GM19395 (cell line): ENCODE measurements around the gene SIDT1.
"Not testable (repeated sequence)": the region's sequence is repeated elsewhere in the genome, so short reads cannot be mapped to it uniquely, and the experiment has no call there.

Experiments
- ATAC-seq: cut with Tn5 transposase; IDR thresholded peaks from one replicate; pipeline ENCODE4 v1.9.1; 2021; ENCODE audit warnings: mild to moderate bottlenecking, moderate library complexity; ENCODE audit not compliant: unreplicated experiment

SIDT1 gene

DNA sequence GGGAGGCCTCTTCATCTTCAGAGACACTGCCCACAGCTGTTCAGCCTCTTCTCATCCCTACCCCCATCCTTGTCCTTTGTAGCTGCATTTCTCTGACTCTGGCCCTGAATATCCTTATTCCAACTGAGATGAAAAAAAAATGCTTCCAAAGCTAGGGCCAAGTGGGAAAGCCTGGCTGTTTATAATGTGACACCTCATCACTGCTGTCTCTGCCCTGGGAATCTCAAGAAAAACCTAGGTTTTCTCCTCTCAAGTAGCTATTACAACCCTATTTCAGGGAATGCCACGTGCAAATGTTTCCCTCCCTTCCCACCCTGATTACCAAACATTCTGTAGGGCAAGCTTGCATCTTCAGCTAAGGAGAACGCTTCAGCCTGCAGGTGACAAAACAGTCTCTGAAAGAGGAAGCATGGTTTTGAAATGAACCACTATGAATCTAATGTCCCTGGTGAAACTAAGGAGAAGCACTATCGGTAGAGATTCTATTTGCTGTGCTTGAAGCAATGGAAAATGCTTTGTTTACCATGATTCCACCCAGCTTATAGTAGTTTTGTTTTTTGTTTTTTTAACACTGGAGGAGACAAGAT lies 98.7 kb downstream of the SIDT1 start:
- no peak for ATAC-seq

DNA sequence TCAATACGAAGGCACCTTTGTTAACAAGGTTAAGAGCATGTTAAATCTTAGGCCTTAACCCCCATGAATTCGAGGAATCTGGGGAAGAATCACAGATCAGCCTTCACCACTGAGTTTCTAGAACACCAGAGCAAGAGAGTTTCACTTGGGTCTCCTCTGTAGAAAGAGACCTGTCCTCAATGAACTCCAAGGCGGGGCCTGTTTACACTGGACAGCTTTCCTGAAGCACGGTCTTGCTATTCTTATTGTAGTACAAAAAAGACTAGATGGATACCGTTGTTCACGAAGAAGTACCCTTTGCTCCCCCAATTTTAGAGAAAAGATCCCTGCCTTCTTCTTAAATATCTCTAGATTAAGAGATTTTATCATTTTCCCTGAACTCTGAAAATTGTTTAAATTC lies 99.2 kb downstream of the SIDT1 start:
- ATAC-seq, result no peak

DNA sequence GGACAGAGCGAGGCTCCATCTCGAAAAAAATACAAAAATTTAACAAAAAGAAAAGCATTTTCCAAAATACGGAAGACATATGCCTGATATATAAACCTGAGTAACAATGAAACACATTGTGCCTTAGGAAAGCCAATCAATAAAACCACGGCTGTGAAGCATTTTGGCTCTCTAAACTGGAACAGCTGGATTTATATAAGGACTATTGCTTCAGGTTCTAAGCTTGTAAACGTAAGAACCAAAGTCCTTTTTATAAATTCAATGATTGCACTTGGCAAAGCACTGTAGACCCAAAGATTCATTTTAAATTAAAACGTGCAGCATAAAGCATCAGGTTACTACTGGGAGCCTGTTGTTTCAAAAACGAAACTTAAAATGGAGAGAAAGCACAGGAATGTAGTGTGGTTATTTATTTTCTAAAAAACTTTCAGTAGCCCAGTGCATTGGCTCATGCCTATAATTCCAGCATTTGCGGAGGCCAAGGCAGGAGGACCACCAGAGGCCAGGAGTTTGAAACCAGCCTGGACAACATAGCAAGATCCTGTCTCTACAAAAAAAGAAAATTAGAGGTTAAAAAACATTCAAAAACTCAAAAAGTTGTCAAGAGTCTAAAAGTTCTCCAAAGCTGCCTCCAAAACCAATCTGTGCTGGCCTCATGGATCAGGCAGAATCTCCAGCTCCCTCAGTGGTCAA lies 102.6 kb downstream of the SIDT1 start:
- ATAC-seq, result no peak

DNA sequence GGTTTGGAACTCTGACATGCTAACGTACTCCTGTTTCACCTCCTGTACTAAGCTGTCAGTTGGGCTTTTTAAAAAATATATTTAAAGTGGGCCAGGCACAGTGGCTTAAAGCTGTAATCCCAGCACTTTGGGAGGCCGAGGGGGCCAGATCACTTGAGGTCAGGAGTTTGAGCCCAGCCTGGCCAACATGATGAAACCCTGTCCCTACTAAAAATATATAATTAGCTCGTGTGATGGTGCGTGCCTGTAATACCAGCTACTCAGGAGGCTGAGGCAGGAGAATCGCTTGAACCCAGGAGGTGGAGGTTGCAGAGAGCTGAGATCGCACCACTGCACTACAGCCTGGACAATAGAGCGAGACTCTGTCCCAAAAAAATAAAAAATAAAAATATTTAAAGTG lies 103.7 kb downstream of the SIDT1 start:
- not testable (repeated sequence) for ATAC-seq

DNA sequence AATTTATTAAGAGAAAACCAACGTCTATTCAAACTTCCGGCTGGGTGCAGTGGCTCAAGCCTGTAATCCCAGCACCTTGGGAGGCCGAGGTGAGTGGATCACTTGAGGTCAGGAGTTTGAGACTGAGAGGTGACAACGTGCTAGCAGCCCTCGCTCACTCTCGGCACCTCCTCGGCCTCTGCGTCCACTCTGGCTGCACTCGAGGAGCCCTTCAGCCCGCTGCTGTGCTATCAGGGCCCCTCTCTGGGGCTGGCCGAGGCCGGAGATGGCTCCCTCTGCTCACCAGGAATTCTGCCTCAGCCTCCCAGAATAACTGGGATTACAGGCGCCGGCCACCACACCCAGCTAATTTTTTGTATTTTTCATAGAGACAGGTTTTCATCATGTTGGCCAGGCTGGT lies 105.4 kb downstream of the SIDT1 start:
- ATAC-seq, result no peak

DNA sequence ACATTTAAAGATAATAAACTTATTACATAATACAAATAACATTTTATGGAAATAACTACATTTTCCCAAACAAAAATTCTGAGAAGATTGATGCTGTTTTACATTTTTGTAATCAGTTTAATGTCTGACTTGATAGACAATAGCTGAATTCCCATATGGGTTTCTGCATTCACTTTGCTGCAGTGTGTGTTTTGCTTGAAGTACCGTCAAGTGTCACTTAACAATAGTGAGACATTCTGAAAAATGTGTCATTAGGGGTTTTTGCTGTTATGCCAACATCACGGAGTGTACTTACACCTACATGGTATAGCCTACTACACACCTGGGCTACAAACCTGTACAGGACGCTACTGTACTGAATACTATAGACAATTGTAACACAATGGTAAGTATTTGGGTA lies 106.6 kb downstream of the SIDT1 start:
- no peak for ATAC-seq

DNA sequence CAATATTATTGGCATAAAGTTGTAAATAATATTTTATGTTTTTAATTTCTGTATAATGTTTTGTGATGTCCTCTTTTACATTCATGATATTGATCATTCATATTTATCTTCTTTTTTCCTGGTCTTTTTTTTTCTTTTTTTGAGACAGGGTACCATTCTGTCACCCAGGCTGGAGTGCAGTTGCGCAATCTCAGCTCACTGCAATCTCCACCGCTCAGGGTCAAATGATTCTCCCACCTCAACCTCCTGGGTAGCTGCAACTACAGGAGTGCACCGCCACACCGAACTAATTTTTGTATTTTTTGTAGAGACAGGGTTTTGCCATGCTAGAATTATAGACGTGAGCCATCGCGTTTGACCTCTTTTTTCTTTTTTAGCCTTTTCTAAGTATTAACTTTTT lies 111.2 kb downstream of the SIDT1 start:
- no peak for ATAC-seq

DNA sequence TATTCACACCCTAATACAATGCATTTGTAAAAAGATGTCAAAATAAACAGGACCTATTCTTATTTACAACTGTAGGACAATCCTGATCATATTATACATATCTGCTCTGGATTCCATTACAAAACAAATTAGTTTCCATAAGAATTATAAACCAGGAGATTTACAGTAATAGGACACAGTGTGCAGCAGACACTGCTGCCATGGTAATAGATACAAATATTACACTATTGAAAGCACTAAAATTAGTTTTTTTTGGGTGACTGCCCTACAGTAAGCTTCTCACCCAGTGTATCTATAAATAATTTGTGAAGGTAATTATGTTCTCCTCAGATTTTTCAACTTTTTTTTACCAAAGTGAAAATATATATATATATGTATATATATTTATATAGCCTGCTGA lies 116.2 kb downstream of the SIDT1 start:
- no peak for ATAC-seq

DNA sequence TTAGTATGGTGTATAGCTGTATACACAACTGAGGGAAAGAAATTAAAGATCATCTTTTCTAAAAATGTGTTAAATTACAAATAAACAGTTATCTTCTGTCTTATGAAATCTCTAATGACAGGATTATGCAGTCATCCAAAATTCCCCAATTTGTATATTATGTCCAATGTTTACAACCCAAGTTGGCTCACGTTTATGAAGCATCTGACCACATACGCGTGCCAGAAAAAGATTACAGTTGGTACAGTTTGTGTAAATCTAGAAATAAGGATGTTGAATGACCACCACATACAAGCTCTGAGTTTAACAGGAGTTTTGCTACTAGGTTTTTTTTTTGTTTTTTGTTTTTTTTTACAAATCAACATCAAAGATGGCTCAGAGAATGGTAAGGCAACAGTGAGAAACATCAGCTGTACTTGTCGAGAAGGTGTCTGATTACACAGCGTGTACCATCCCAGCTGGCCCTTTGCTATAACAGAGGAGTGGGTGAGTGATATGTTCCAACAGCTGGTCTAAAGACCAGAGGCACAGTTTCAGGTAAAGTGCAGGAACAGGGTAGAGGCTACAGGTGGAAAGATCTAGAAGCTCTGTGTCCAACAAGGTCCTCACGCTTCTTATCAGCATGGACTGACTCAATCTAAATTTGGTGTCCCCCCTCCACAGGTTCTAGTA lies 117.0 kb downstream of the SIDT1 start:
- no peak for ATAC-seq

DNA sequence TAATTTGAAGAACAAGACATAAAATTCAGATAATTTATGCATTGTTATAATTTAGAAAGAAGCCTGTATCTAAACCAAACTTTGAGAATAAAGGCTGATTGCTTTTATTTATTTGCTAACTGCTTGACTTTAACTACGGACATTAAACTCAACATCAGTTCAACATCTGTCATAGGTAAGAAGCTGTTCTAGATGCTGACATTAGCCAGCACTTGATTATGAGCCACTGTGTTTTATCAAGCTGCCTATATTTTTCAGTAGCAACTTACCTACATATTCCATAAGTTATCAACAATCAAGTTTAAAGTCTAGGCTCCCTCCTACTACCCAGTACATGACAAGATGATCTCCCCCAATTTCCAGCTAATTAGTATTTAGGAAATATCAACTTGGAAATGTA lies 122.0 kb downstream of the SIDT1 start:
- no peak for ATAC-seq

DNA sequence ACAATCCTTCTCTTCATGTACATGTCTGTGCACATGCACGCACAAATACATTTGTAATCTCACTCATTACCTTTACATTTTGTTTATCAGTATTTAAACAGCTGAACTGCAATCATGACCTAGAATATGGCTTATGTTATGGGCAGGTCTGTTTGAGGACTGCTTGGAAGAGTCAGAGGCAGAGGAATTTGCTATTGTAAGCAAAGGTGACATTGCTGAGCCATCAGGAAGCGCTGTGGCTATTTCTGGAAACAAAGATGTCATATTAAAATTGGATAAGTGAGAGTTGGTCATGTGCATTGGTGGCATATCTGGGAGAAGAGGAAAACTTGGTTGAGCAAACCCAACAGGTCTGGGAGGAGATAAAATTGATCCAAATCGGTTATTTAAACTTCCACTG lies 122.5 kb downstream of the SIDT1 start:
- no peak for ATAC-seq

DNA sequence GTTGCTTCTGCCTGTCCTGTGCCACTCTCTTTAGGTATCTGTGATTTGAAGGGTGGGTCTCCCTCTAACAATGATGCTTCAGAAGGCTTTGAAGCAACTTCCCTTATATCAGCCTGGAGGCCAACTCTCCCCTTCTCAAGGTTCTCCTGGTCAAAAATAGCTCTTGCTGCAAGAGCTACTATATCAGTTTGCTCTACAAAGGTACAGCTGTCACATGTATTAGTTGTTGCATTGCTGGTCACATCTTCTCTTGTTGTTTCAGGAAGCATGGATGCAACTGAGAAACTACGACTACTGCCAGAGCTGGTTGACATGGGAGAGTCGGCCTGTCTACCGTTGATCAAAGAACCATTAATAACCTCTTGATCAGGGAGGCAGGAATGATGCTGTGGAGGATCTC lies 125.8 kb downstream of the SIDT1 start:
- no peak for ATAC-seq

DNA sequence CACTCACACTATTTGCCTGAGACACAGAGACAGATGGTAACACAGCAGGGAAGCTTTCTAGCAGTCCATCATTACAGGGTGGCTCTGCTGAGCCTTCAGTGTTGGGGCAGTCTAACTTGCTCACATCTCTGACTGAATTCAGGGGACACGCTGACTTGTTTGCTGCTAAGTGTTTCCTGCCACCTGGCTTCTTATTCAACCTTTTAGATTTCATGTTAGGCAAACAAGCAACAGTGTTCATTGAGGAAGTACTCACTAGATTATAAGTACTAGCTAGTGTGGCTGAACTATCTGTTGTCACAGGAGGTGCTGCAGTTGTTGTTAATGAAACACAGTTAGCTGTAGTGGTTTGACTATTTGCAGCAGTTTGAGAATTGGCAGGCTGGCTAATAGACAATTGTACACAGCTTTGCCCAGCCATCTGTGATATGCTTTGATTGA lies 126.8 kb downstream of the SIDT1 start:
- ATAC-seq, result no peak

DNA sequence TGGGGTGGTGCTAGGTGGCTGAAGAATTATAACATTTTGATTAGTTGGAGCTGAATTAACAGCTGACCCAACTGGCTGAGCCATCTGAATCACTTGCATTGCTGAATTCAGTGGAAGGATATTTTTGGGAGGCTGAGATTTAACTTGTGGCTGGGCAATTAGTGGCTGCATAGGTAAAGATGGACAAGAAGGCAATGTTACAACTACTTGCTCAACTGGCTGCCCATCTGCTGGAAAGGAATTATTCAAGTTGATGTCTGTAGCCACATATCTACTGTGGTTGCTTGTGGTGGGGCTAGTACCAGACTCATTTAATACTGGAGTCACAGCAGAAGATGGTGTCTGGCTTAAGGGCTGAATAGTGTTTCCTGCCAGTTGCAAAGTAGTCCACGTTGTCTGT lies 127.6 kb downstream of the SIDT1 start:
- no peak for ATAC-seq

DNA sequence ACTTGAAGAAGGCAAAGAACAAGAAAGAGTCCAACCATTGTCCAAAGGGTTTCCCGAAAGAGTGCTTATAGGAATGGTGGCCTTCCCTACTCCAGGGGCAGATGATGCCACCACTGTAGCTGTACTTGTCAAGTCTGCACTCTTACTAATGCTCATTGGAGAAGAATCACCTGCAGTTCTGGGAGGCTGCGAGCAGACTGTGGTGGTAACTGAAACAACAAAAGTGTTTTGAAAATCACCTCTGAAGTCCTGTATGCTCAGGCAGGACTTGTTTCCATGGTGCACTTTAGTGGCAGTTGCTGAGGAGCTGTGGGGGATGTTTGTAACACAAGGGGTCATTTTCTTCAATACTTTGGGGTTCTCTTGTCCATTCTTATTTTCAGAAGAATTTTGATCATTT lies 128.1 kb downstream of the SIDT1 start:
- no peak for ATAC-seq

DNA sequence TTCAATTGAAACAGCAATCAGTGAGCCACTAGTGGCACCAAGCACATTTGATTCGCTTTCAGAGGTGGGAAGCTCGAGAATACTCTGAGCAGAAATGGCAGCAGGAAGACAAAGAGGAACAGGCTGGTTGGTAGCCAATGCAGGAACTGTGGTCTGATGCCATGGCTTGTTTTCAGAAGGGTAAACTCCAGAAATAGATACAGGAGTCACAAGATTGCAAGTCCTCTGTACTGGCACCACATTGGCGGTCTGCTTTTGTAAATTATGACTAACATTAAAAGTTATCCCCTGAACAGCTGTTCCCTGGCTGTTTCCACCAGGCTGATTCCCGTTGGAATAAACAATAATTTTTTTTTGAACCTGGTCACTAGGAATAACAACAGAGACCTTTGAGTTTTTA lies 128.5 kb downstream of the SIDT1 start:
- ATAC-seq, result no peak

DNA sequence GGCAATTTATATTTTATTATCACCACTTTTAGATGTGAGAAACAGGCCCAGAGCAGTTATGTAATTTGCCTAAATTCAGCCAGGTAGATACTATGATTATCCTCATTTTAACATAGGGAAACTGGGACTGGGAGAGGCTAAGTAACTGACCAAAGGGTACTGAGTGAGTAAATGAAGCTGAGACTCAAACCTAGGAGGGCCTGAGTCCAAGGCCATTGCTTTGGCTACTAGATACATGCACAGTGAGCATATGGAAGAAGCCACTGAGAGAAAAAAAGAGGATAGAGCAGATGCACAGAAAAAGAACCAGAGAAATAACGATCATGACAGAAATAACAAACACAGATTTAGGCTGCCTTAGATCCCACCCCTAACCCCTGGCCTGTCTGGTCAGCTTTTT lies 130.5 kb downstream of the SIDT1 start:
- no peak for ATAC-seq

DNA sequence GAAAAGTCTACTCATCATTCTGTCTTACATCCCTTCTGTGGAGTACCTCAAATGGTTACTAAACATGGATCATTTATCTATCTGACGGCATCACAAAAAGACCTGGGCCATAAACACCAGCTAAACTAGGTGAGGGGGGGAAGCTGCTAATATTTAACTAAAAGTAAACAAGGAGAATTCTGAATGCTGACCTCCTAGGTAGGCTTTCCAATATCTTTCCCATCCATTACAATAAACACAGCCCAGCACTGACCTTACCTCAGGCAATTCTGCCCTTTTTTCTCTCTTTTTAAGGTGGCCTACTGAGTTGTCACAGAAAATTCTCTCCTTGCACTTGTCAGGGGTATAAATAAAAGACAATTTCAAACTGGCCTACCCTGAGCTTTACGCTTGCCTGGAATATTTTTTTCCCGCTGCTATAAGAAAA lies 131.0 kb downstream of the SIDT1 start:
- no peak for ATAC-seq

DNA sequence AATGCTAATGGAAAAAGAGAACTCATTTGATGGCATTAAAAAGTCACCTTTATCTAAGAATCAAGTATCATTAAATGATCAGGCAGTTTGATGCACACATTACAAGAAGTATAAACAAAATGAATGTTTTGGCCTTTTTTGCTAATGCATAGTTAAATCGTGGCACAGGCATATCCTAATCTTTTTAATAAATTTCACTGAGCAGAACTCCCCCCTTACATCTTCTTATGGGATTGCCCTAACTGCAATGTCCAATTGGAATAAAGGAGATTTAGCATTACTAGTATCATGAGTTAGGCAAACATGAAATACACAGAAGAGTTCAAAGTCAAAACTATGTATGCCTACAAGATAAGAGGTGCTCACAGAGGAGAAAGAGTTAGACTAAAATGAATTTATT lies 131.4 kb downstream of the SIDT1 start:
- no peak for ATAC-seq

DNA sequence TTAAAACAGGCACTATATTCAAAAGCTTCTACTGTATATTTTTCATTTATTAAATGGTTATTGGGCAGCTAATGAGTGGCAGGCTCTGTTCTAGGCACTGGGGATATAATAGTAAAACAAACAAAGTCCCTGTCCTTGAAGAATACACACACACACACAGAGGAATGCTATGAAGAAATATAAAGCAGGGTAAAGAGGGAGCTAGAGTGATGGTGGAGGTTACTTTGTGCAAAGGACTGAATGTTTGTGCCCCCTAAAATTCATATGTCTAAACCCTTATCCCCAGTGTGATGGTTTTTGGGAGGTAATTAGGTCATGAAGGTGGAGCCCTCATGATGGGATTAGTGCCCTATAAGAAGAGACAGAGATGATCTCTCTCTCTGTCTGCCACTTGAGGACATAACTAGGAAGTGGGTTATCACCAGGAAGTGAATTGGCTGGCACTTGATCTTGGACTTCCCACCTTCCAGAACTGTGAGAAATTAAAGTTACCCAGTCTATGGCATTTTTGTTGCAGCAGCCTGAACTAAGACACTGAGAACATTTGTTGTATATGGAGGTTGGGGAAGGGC lies 132.3 kb downstream of the SIDT1 start:
- no peak for ATAC-seq

DNA sequence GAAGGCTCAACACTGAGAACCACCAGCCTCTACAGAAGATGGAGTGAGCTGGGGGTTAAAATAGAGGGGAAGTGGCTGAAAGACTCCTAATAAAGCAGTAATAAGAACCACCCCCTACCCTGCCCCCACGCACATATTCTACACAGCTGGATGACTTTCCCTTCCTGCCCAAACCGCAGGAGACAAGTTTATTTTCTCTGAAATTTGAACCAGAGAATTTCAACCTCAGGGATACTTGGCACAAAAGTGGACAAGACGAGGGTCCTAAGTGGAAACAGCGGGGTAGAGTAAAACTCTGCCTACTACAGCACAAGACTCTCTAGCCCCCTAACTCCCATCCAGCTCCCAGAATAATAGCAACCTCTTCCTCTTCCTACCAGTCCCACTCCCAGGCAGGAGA lies 135.7 kb downstream of the SIDT1 start:
- ATAC-seq, result no peak

DNA sequence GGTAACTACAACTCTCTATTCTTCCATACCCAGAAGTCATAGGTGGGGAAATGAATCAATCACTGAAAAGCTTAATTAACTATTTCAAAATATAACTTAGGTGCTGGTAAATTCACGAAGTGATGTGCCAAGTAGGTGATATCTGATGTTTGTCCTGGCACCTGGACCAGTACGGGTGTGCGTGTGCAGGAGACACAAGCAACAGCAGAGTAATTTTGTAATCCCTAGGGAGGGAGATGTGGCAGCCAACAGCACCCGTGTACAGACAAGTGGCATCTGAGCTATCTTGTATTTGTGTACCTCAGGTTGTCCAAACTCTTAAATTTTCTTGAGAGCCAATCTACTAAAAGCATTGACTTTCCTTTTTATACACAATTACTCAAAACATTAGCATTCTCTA lies 141.2 kb downstream of the SIDT1 start:
- ATAC-seq, result no peak
